ENCODE results near the gene ADNP2. TPM values are rescaled to one million over a fixed set of nuclear protein-coding genes. Genes with fewer than 3 reads are reported as not detected.

ADNP2 gene
- total RNA-seq, 1 experiment from 2014 or later = 40.5 TPM

DNA sequence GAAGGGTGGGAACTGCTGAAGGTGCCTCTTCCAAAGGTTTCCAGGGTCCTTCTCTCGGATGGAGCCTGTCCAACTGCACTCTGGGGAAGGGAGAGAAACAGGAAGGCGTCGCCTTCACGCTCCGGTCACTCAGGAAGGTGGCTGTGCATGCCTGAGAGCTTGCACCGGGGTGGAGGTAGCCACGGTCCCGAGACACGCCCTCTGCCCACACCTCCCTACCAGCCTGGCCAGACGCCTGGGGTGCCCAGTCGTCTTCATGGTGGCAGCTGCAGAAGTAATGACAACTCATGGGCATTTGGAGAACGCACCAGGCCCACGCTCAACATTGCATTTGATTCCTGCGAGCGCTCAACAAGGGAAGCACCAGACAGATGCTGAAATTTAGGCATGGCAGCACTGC, 59.9 kb downstream of the ADNP2 start:
- no peaks in the 10 kb centered on the region for H3K36me3 ChIP-seq (ENCODE audit: control insufficient read depth, insufficient read depth, low read length)
- peaks cover 4% of the 10 kb centered on the region; the same call in 1 of the 2 replicates for H3K4me1 ChIP-seq (ENCODE audit: control insufficient read depth, insufficient read depth, low read length)
- no peaks in the 10 kb centered on the region; the same call in 1 of the 2 replicates for H3K9me3 ChIP-seq (ENCODE audit: control insufficient read depth, insufficient read depth, low read depth, low read length)
- ChIA-PET CTCF (no interaction called here), POLR2A (no interaction called here)
- H3K27ac ChIP-seq (ENCODE audit: low read length) = no peak overlapping the region
- intact Hi-C loops (cut with micrococcal nuclease; ENCODE audit: unreplicated experiment) = no loop called here
- TF ChIP-seq, protein P1, sequence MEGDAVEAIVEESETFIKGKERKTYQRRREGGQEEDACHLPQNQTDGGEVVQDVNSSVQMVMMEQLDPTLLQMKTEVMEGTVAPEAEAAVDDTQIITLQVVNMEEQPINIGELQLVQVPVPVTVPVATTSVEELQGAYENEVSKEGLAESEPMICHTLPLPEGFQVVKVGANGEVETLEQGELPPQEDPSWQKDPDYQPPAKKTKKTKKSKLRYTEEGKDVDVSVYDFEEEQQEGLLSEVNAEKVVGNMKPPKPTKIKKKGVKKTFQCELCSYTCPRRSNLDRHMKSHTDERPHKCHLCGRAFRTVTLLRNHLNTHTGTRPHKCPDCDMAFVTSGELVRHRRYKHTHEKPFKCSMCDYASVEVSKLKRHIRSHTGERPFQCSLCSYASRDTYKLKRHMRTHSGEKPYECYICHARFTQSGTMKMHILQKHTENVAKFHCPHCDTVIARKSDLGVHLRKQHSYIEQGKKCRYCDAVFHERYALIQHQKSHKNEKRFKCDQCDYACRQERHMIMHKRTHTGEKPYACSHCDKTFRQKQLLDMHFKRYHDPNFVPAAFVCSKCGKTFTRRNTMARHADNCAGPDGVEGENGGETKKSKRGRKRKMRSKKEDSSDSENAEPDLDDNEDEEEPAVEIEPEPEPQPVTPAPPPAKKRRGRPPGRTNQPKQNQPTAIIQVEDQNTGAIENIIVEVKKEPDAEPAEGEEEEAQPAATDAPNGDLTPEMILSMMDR (IDR thresholded peaks at IDR 0.05) = no peak
- no peak for TF ChIP-seq TCF7L2 (IDR thresholded peaks at IDR 0.05; ENCODE audit: low read depth, low read length)
- TF ChIP-seq, protein P2, sequence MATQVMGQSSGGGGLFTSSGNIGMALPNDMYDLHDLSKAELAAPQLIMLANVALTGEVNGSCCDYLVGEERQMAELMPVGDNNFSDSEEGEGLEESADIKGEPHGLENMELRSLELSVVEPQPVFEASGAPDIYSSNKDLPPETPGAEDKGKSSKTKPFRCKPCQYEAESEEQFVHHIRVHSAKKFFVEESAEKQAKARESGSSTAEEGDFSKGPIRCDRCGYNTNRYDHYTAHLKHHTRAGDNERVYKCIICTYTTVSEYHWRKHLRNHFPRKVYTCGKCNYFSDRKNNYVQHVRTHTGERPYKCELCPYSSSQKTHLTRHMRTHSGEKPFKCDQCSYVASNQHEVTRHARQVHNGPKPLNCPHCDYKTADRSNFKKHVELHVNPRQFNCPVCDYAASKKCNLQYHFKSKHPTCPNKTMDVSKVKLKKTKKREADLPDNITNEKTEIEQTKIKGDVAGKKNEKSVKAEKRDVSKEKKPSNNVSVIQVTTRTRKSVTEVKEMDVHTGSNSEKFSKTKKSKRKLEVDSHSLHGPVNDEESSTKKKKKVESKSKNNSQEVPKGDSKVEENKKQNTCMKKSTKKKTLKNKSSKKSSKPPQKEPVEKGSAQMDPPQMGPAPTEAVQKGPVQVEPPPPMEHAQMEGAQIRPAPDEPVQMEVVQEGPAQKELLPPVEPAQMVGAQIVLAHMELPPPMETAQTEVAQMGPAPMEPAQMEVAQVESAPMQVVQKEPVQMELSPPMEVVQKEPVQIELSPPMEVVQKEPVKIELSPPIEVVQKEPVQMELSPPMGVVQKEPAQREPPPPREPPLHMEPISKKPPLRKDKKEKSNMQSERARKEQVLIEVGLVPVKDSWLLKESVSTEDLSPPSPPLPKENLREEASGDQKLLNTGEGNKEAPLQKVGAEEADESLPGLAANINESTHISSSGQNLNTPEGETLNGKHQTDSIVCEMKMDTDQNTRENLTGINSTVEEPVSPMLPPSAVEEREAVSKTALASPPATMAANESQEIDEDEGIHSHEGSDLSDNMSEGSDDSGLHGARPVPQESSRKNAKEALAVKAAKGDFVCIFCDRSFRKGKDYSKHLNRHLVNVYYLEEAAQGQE (IDR thresholded peaks at IDR 0.05; ENCODE audit: insufficient read depth in 1 of 2, low read depth in 2 of 2, low read length in 1 of 2) = no peak
- no peak for TF ChIP-seq POLR2AphosphoS5 (IDR thresholded peaks at IDR 0.05; ENCODE audit: low read depth, low read length)
- TF ChIP-seq SIN3A (IDR thresholded peaks at IDR 0.05; ENCODE audit: borderline replicate concordance, insufficient read depth, low read depth, low read length) = no peak
- H3K27me3 ChIP-seq (ENCODE audit: control insufficient read depth, insufficient read depth, low read length) = peaks cover 4% of the 10 kb centered on the region; the same call in 1 of the 2 replicates
- H3K4me3 ChIP-seq (ENCODE audit: low read depth in 2 of 2, low read length in 2 of 2) = no peak overlapping the region
- BruUV-seq (replicated peaks) = no TSS peak
- DNase-seq (ENCODE audit: low read depth, low spot score) = no peak
- in situ Hi-C loops (cut with HindIII; ENCODE audit: low pct_unique_long_range_greater_than_20kb, low sequenced_read_pairs) = no loop called here
- ATAC-seq = no peak

DNA sequence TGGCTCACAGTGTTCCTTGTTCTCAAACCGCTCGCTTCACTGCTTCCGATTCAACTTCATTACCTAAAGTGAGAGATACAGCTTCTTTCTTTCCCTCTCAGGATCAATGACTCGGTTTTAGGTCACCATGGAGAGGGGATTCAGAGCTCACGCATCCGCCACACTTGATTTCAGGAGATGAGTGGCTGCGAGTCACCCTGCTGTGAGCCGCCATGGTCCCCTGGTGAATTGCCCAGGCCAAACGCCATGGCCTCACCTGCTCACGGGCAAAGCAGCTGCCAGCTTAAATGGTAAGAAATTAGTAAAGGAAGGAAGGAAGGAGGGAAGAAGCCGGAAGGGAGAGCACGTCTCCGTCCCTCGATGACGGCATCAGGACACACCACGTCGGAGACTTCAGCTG, 60.5 kb downstream of the ADNP2 start:
- ATAC-seq = no peak

More for the DNA sequence above, 60.5 kb downstream of the ADNP2 start:
- TF ChIP-seq SIN3A (IDR thresholded peaks at IDR 0.05; ENCODE audit: borderline replicate concordance, insufficient read depth, low read depth, low read length) (no peak), TCF7L2 (IDR thresholded peaks at IDR 0.05; ENCODE audit: low read depth, low read length) (no peak), POLR2AphosphoS5 (IDR thresholded peaks at IDR 0.05; ENCODE audit: low read depth, low read length) (no peak)
- TF ChIP-seq, protein P1 (IDR thresholded peaks at IDR 0.05) = no peak
- TF ChIP-seq, protein P2 (IDR thresholded peaks at IDR 0.05; ENCODE audit: insufficient read depth in 1 of 2, low read depth in 2 of 2, low read length in 1 of 2) = no peak
- peaks cover 4% of the 10 kb centered on the region; the same call in 1 of the 2 replicates for H3K4me1 ChIP-seq (ENCODE audit: control insufficient read depth, insufficient read depth, low read length)
- DNase-seq (ENCODE audit: low read depth, low spot score) = no peak
- in situ Hi-C loops (cut with HindIII; ENCODE audit: low pct_unique_long_range_greater_than_20kb, low sequenced_read_pairs) = no loop called here
- no peak overlapping the region for H3K4me3 ChIP-seq (ENCODE audit: low read depth in 2 of 2, low read length in 2 of 2)
- H3K36me3 ChIP-seq (ENCODE audit: control insufficient read depth, insufficient read depth, low read length) = no peaks in the 10 kb centered on the region
- H3K27me3 ChIP-seq (ENCODE audit: control insufficient read depth, insufficient read depth, low read length) = peaks cover 4% of the 10 kb centered on the region; the same call in 1 of the 2 replicates
- CTCF ChIA-PET = no interaction called here
- POLR2A ChIA-PET = no interaction called here
- intact Hi-C loops (cut with micrococcal nuclease; ENCODE audit: unreplicated experiment) = no loop called here
- no peaks in the 10 kb centered on the region; the same call in 1 of the 2 replicates for H3K9me3 ChIP-seq (ENCODE audit: control insufficient read depth, insufficient read depth, low read depth, low read length)
- BruUV-seq (replicated peaks) = no TSS peak
- no peak overlapping the region for H3K27ac ChIP-seq (ENCODE audit: low read length)
